HCT116 (cell line): ENCODE data around the gene HOXC12. TPM values are rescaled to one million over a fixed set of nuclear protein-coding genes. Genes with fewer than 3 reads are reported as not detected.

ENCODE experiments used
- ATAC-seq: fragments of 200-7000 bp; cut with Tn5 transposase; 2 replicates; pipeline ENCODE4 v1.9.1; 2020; ENCODE audit warnings: mild to moderate bottlenecking, moderate library complexity
- BruUV-seq: library from RNA; stranded (reverse); fragments of 400-500 nt; replicated peaks from 2 replicates; lab custom pipeline; 2021; lab: Mats Ljungman, UMichigan
- CTCF ChIA-PET: fragments of 300-600 bp; sonication (Branson Sonifier 250); formaldehyde crosslinking; loops from one replicate; lab custom pipeline; 2021; ENCODE audit warnings: antibody characterized with exemption; lab: Charles Lee
- POLR2A ChIA-PET: fragments of 300-600, 350-600 bp; sonication (Branson Sonifier 250); formaldehyde crosslinking; loops from one replicate; lab custom pipeline; 2021; ENCODE audit warnings: antibody characterized with exemption; lab: Charles Lee
- RAD21 ChIA-PET, 2 experiments: fragments of 300-600 bp; sonication (Branson Sonifier 250); formaldehyde crosslinking; loops; one replicate each; lab custom pipeline; 2023; ENCODE audit warnings: low total read pairs in 2 of 2; ENCODE audit not compliant: uncharacterized antibody in 2 of 2, unreplicated experiment in 2 of 2, low non-redundant PET in 1 of 2; lab: Charles Lee
- DNase-seq: peaks from one replicate; pipeline ENCODE4 v3.0.0-alpha.2; 2010; ENCODE audit warnings: low read depth, low spot score
- H2AFZ ChIP-seq: fragments of 200-600 bp; shearing (Covaris generic), sonication (generic); 2 replicates; pipeline ENCODE4 v1.6.1; 2017; ENCODE audit warnings: low read depth, mixed run types, mixed read lengths, antibody characterized with exemption, low read length; ENCODE audit not compliant: poor library complexity, severe bottlenecking
- H3K27ac ChIP-seq: 2 replicates; pipeline ENCODE4 v1.5.1; 2012; ENCODE audit warnings: low read depth, low read length
- H3K27me3 ChIP-seq: fragments of 200-600 bp; sonication (generic); 2 replicates; pipeline ENCODE4 v1.6.1; 2016; ENCODE audit warnings: mixed run types, low read length, mixed read lengths; ENCODE audit not compliant: insufficient read depth
- H3K36me3 ChIP-seq, 2 experiments: fragments of 200-500 bp in 1 of 2; fragments of 200-600 bp in 1 of 2; sonication (Bioruptor generic) in 1 of 2; sonication (generic) in 1 of 2; 2 replicates each; pipeline versions ENCODE4 v1.5.1 to v1.6.1; 2014 to 2016; ENCODE audit warnings: low read length in 2 of 2, inconsistent platforms in 1 of 2, mixed read lengths in 1 of 2, mixed run types in 1 of 2; ENCODE audit not compliant: insufficient read depth in 2 of 2, control insufficient read depth in 1 of 2
- H3K4me1 ChIP-seq, 2 experiments: fragments of 200-600 bp in 1 of 2; sonication (generic) in 1 of 2; 2 replicates each; pipeline versions ENCODE4 v1.5.1 to v1.6.1; 2012 to 2017; ENCODE audit warnings: low read length in 2 of 2, inconsistent platforms in 1 of 2, mild to moderate bottlenecking in 1 of 2, mixed read lengths in 1 of 2, mixed run types in 1 of 2, moderate library complexity in 1 of 2; ENCODE audit not compliant: insufficient read depth in 2 of 2, control insufficient read depth in 1 of 2
- H3K4me2 ChIP-seq: fragments of 200-600 bp; sonication (generic); 2 replicates; pipeline ENCODE4 v1.6.1; 2017; ENCODE audit warnings: mixed run types, low read length, mixed read lengths
- H3K4me3 ChIP-seq, 2 experiments: fragments of 200-600 bp in 1 of 2; sonication (generic) in 1 of 2; replicated peaks in 1 of 2; 2 replicates each; pipeline ENCODE4 v1.5.1; 2011 to 2016; ENCODE audit warnings: low read length in 2 of 2, control low read depth in 1 of 2, low read depth in 1 of 2, mild to moderate bottlenecking in 1 of 2, mixed read lengths in 1 of 2, mixed run types in 1 of 2
- H3K79me2 ChIP-seq: fragments of 200-600 bp; sonication (generic); 2 replicates; pipeline ENCODE4 v1.6.1; 2017; ENCODE audit warnings: mild to moderate bottlenecking, mixed run types, low read length, moderate library complexity, mixed read lengths; ENCODE audit not compliant: insufficient read depth
- H3K9ac ChIP-seq: fragments of 200-600 bp; sonication (generic); 2 replicates; pipeline ENCODE4 v1.6.1; 2016; ENCODE audit warnings: low read length, mixed read lengths
- H3K9me2 ChIP-seq: fragments of 200-600 bp; sonication (generic), shearing (Covaris generic); 2 replicates; pipeline ENCODE4 v1.6.1; 2017; ENCODE audit warnings: mixed run types, mild to moderate bottlenecking, moderate library complexity; ENCODE audit not compliant: insufficient read depth
- H3K9me3 ChIP-seq, 2 experiments: fragments of 200-500 bp in 1 of 2; fragments of 200-600 bp in 1 of 2; sonication (Bioruptor generic) in 1 of 2; sonication (generic) in 1 of 2; 2 replicates each; pipeline ENCODE4 v1.6.1; 2014 to 2017; ENCODE audit warnings: low read length in 2 of 2, mixed read lengths in 2 of 2, inconsistent platforms in 1 of 2, low read depth in 1 of 2, mild to moderate bottlenecking in 1 of 2, mixed run types in 1 of 2, moderate library complexity in 1 of 2; ENCODE audit not compliant: control insufficient read depth in 1 of 2, insufficient read depth in 1 of 2
- H4K20me1 ChIP-seq: fragments of 200-600 bp; sonication (generic), shearing (Covaris generic); 2 replicates; pipeline ENCODE4 v1.6.1; 2017; ENCODE audit warnings: mixed run types, mild to moderate bottlenecking, moderate library complexity; ENCODE audit not compliant: insufficient read depth
- CEBPB ChIP-seq: IDR thresholded peaks from 2 replicates; pipeline ENCODE4 v1.6.1; 2012; ENCODE audit warnings: low read depth
- EZH2 ChIP-seq: fragments of 200-600 bp; sonication (generic); IDR thresholded peaks from 2 replicates; pipeline ENCODE4 v1.6.1; 2017; ENCODE audit warnings: antibody characterized with exemption, mixed run types
- FOSL1 ChIP-seq: IDR thresholded peaks from 2 replicates; pipeline ENCODE4 v1.6.1; 2012; ENCODE audit warnings: low read depth
- SP1 ChIP-seq: IDR thresholded peaks from 2 replicates; pipeline ENCODE4 v1.6.1; 2012; ENCODE audit warnings: low read depth
- TCF7L2 ChIP-seq: IDR thresholded peaks from 2 replicates; pipeline ENCODE4 v1.7.0; 2011; ENCODE audit warnings: borderline replicate concordance, inconsistent platforms; ENCODE audit not compliant: insufficient read depth, insufficient read length; ENCODE audit errors: extremely low read depth
- YY1 ChIP-seq: IDR thresholded peaks from 2 replicates; pipeline ENCODE4 v1.6.1; 2011; ENCODE audit warnings: low read length, low read depth, moderate library complexity, mild to moderate bottlenecking; ENCODE audit not compliant: insufficient replicate concordance; ENCODE audit errors: extremely low read depth
- ZNF274 ChIP-seq: fragments of 200-500 bp; sonication (Bioruptor generic); IDR thresholded peaks from 2 replicates; pipeline ENCODE4 v1.6.1; 2014; ENCODE audit warnings: mild to moderate bottlenecking, low read depth, low read length, inconsistent platforms
- intact Hi-C: fragments of 100-400 bp; cut with micrococcal nuclease; formaldehyde crosslinking; loops from 2 replicates; pipeline ENCODE4 v1.10.0; 2022
- total RNA-seq: library from RNA; stranded (reverse); gene quantifications from one replicate; pipeline ENCODE4 v1.2.1, GENCODE V29; 2021; ENCODE audit not compliant: unreplicated experiment
- TF ChIP-seq, protein P1 (sequence below): IDR thresholded peaks from 2 replicates; pipeline ENCODE4 v1.6.1; 2011; ENCODE audit warnings: mild to moderate bottlenecking, low read length, moderate library complexity; ENCODE audit not compliant: insufficient replicate concordance; ENCODE audit errors: extremely low read depth
- TF ChIP-seq, protein P2 (sequence below): IDR thresholded peaks from 2 replicates; pipeline ENCODE4 v1.6.1; 2012

HOXC12 gene
- total RNA-seq, 1 experiment from 2014 or later: not detected

DNA sequence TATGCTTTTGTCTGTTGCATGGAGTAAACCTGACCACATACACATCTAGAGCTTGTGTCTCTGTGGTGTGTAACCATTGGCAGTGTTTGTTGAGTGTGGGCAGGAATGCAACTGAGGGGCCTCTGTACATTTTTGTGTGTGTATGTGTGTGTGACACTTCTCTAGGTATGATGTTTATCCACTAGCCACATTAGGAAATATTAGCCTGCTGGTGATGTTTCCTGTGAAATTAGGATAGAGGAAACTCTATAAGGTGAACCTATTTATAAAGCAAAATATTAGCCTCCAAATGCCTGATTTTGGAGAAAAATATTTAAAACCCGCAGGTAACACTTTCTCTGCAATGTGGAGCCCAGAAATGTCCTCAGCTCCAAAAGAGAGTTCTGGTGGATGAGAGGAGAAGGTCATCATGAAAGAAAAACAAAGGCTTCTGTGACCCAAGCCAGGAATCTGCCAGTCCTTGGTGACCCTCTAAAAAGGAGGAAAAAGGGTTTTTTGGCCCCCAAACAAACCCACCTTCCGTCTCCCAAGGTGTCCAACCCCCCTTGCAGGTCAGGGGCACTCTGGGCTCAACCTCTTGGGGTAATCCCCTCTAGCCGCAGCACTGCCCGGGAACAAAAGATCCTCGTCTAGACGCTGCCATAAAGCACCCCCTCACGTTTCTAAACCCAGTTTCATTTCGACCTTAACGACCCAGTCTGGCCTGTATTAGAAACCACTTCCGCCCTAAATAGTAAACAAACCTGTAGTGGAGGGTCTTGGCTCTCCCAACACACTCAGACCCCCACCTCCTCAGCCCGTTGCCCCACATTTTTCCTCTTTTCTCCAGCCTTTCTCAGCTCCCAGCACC, 23.1 kb downstream of the HOXC12 start:
- Histone ChIP-seq H3K4me2 (no peak overlapping the region), H3K4me1 (peaks cover 0 to 14% of the 10 kb centered on the region in 2 experiments; a peak in 2 of 4 replicates), H3K27me3 (no peaks in the 10 kb centered on the region), H3K27ac (no peak overlapping the region), H3K9me2 (no peaks in the 10 kb centered on the region)
- POLR2A ChIA-PET: interaction anchor here (0.6 kb wide), 1 partner anchor 249 kb away, joined by 3 read pairs; no protein-coding TSS in a partner anchor
- no TSS peak for BruUV-seq
- intact Hi-C loops: no loop called here
- CTCF ChIA-PET: no interaction called here
- TF ChIP-seq CEBPB: no peak
- TF ChIP-seq, protein P1, sequence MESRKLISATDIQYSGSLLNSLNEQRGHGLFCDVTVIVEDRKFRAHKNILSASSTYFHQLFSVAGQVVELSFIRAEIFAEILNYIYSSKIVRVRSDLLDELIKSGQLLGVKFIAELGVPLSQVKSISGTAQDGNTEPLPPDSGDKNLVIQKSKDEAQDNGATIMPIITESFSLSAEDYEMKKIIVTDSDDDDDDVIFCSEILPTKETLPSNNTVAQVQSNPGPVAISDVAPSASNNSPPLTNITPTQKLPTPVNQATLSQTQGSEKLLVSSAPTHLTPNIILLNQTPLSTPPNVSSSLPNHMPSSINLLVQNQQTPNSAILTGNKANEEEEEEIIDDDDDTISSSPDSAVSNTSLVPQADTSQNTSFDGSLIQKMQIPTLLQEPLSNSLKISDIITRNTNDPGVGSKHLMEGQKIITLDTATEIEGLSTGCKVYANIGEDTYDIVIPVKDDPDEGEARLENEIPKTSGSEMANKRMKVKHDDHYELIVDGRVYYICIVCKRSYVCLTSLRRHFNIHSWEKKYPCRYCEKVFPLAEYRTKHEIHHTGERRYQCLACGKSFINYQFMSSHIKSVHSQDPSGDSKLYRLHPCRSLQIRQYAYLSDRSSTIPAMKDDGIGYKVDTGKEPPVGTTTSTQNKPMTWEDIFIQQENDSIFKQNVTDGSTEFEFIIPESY: no peak
- TF ChIP-seq EZH2: no peak
- no peak for TF ChIP-seq YY1
- no peak for TF ChIP-seq TCF7L2
- TF ChIP-seq ZNF274: no peak
- TF ChIP-seq, protein P2, sequence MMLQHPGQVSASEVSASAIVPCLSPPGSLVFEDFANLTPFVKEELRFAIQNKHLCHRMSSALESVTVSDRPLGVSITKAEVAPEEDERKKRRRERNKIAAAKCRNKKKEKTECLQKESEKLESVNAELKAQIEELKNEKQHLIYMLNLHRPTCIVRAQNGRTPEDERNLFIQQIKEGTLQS: no peak
- no peak for TF ChIP-seq SP1
- TF ChIP-seq FOSL1: no peak
- TF ChIP-seq, all 23 proteins: peak for 0
- DNase-seq (no peak), ATAC-seq (no peak)
- H3K9me3 ChIP-seq: no peaks in the 10 kb centered on the region
- H3K4me3 ChIP-seq: no peak overlapping the region
- RAD21 ChIA-PET: no interaction called here
- H2AFZ ChIP-seq: no peak overlapping the region
- no peaks in the 10 kb centered on the region for H3K79me2 ChIP-seq
- no peak overlapping the region for H3K9ac ChIP-seq
- H3K36me3 ChIP-seq: no peaks in the 10 kb centered on the region
- H4K20me1 ChIP-seq: no peaks in the 10 kb centered on the region
